OCI-LY7 (cell line): ENCODE data around the gene RCAN3.

ENCODE experiments used
- CTCF ChIP-seq: fragments of 200-600 bp; sonication (generic); conservative IDR thresholded peaks from 2 replicates; pipeline ENCODE4 v1.5.1; 2014; ENCODE audit warnings: mild to moderate bottlenecking, antibody characterized with exemption, low read length, moderate library complexity, mixed read lengths
- EZH2phosphoT487 ChIP-seq: fragments of 200-600 bp; sonication (generic); IDR thresholded peaks from 2 replicates; pipeline ENCODE4 v1.6.1; 2018; ENCODE audit warnings: low read depth, borderline replicate concordance, mild to moderate bottlenecking, mixed run types, antibody characterized with exemption, low read length, moderate library complexity, mixed read lengths

- TF ChIP-seq CTCF: no peak
- no peak for TF ChIP-seq EZH2phosphoT487
These were observed 41.6 kb downstream of the RCAN3 start for GRCh38 chr1:24544239-24544638.
